Measurements from ENCODE around the gene BAZ2B.

The BAZ2B gene

GRCh38 chr2:159595410-159596046 is 20.8 kb downstream of the BAZ2B start:
- Histone ChIP-seq H3K9ac (ENCODE audit: low read depth, low read length, poor library complexity, severe bottlenecking) (no peak overlapping the region), H3K4me2 (ENCODE audit: low read depth, low read length, poor library complexity, severe bottlenecking) (no peak overlapping the region), H2AFZ (ENCODE audit: low read length) (no peak overlapping the region), H3K79me2 (ENCODE audit: insufficient read depth, low read length) (no peaks in the 10 kb centered on the region), H3K36me3 (ENCODE audit: insufficient read depth, low read length) (no peaks in the 10 kb centered on the region), H3F3A (ENCODE audit: low read depth) (no peaks in the 10 kb centered on the region; the same call in 1 of the 2 replicates), H3K9me2 (replicated peaks; ENCODE audit: low read depth, low read length) (no peaks in the 10 kb centered on the region), H3K4me3 (ENCODE audit: low read length, poor library complexity, severe bottlenecking) (no peak overlapping the region), H3K27me3 (ENCODE audit: insufficient read depth, low read length, poor library complexity, severe bottlenecking) (no peaks in the 10 kb centered on the region), H4K20me1 (ENCODE audit: insufficient read depth, low read length, poor library complexity, severe bottlenecking) (no peaks in the 10 kb centered on the region), H3K9me3 (ENCODE audit: insufficient read depth, low read depth, low read length) (no peaks in the 10 kb centered on the region), H3K4me1 (ENCODE audit: insufficient read depth, low read length, poor library complexity, severe bottlenecking) (no peaks in the 10 kb centered on the region)
- TF ChIP-seq EZH2phosphoT487 (IDR thresholded peaks at IDR 0.05; ENCODE audit: borderline replicate concordance) (no peak), CTCF (conservative IDR thresholded peaks at IDR 0.05; ENCODE audit: low read length) (no peak)

- TF ChIP-seq CTCF (conservative IDR thresholded peaks at IDR 0.05; ENCODE audit: low read length) (no peak), EZH2phosphoT487 (IDR thresholded peaks at IDR 0.05; ENCODE audit: borderline replicate concordance) (no peak)
These were observed 23.9 kb downstream of the BAZ2B start for GRCh38 chr2:159592441-159592840.

GRCh38 chr2:159591221-159591620 is 25.1 kb downstream of the BAZ2B start:
- TF ChIP-seq EZH2phosphoT487 (IDR thresholded peaks at IDR 0.05; ENCODE audit: borderline replicate concordance): no peak
- TF ChIP-seq CTCF (conservative IDR thresholded peaks at IDR 0.05; ENCODE audit: low read length): no peak
- Histone ChIP-seq H3K79me2 (ENCODE audit: insufficient read depth, low read length) (no peaks in the 10 kb centered on the region), H3K36me3 (ENCODE audit: insufficient read depth, low read length) (no peaks in the 10 kb centered on the region), H3K9me3 (ENCODE audit: insufficient read depth, low read depth, low read length) (no peaks in the 10 kb centered on the region), H3F3A (ENCODE audit: low read depth) (no peaks in the 10 kb centered on the region; the same call in 1 of the 2 replicates), H3K9me2 (replicated peaks; ENCODE audit: low read depth, low read length) (no peaks in the 10 kb centered on the region), H3K4me3 (ENCODE audit: low read length, poor library complexity, severe bottlenecking) (no peak overlapping the region), H3K27me3 (ENCODE audit: insufficient read depth, low read length, poor library complexity, severe bottlenecking) (no peaks in the 10 kb centered on the region), H3K4me2 (ENCODE audit: low read depth, low read length, poor library complexity, severe bottlenecking) (no peak overlapping the region), H2AFZ (ENCODE audit: low read length) (no peak overlapping the region), H3K4me1 (ENCODE audit: insufficient read depth, low read length, poor library complexity, severe bottlenecking) (no peaks in the 10 kb centered on the region), H3K9ac (ENCODE audit: low read depth, low read length, poor library complexity, severe bottlenecking) (no peak overlapping the region), H4K20me1 (ENCODE audit: insufficient read depth, low read length, poor library complexity, severe bottlenecking) (no peaks in the 10 kb centered on the region)

More at GRCh38 chr2:159592441-159592840, 23.9 kb downstream of the BAZ2B start:
- Histone ChIP-seq H3K4me2 (ENCODE audit: low read depth, low read length, poor library complexity, severe bottlenecking) (no peak overlapping the region), H3K27me3 (ENCODE audit: insufficient read depth, low read length, poor library complexity, severe bottlenecking) (no peaks in the 10 kb centered on the region), H3K79me2 (ENCODE audit: insufficient read depth, low read length) (no peaks in the 10 kb centered on the region), H3K9me3 (ENCODE audit: insufficient read depth, low read depth, low read length) (no peaks in the 10 kb centered on the region), H2AFZ (ENCODE audit: low read length) (no peak overlapping the region), H3F3A (ENCODE audit: low read depth) (no peaks in the 10 kb centered on the region; the same call in 1 of the 2 replicates), H3K9me2 (replicated peaks; ENCODE audit: low read depth, low read length) (no peaks in the 10 kb centered on the region), H3K4me1 (ENCODE audit: insufficient read depth, low read length, poor library complexity, severe bottlenecking) (no peaks in the 10 kb centered on the region), H4K20me1 (ENCODE audit: insufficient read depth, low read length, poor library complexity, severe bottlenecking) (no peaks in the 10 kb centered on the region), H3K4me3 (ENCODE audit: low read length, poor library complexity, severe bottlenecking) (no peak overlapping the region), H3K36me3 (ENCODE audit: insufficient read depth, low read length) (no peaks in the 10 kb centered on the region), H3K9ac (ENCODE audit: low read depth, low read length, poor library complexity, severe bottlenecking) (no peak overlapping the region)

All from Loucy (cell line).